A375 (cell line): ENCODE measurements around the gene OR4C46. TPM values are rescaled to one million over a fixed set of nuclear protein-coding genes. Genes with fewer than 3 reads are reported as not detected.

Experiments used
- total RNA-seq: library from RNA; depleted of rRNA; stranded (reverse); fragments of >200 nt; shearing (Covaris generic); gene quantifications from 2 replicates; pipeline ENCODE4 v1.2.3, GENCODE V29; 2014; rRNA removed

OR4C46 gene
- not detected in 2 replicates for total RNA-seq

DNA sequence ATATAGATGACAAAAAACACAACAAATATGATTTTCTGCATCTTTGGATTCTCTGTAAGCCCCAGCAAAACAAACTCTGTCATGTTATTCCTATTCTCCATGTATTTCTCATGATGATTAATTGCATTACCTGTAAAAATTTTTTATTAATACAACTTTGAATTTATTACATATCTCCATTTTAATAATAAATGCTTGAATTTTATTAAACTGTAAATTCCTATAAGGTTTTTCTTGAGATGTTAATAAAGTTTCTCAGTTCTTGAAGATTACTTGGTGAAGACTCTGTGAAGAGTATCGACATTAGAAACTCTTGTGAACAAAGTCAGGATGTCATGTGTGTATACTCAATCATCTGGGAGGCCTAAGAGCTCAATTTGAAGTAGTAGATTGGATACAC, at the start of gene OR4C46:
TSS of gene OR4C46 (minus strand) at position 101 of the 400 bp plus-strand sequence. CDS start at position 101, 0 bp downstream.

Other genes starting within 250 kb of the OR4C46 start
- not detected in 2 replicates for gene OR4A5, start 102.8 kb upstream of the OR4C46 start, total RNA-seq